IMR-90 (cell line): ENCODE data around the gene CCR5. TPM values are rescaled to one million over a fixed set of nuclear protein-coding genes. Genes with fewer than 3 reads are reported as not detected.

ENCODE experiments used
- ATAC-seq: fragments of 200-7000 bp; cut with Tn5 transposase; 2 replicates; pipeline ENCODE4 v1.9.1; 2020; ENCODE audit warnings: low read depth, mild to moderate bottlenecking, moderate library complexity
- BruUV-seq: library from RNA; stranded (reverse); fragments of 400-500 nt; replicated peaks from 2 replicates; lab custom pipeline; 2021; lab: Mats Ljungman, UMichigan
- CTCF ChIA-PET: fragments of 300-600 bp; formaldehyde crosslinking; extraction: SDS; loops from one replicate; lab custom pipeline; 2021; ENCODE audit warnings: antibody characterized with exemption; lab: Yijun Ruan, JAX
- POLR2A ChIA-PET: fragments of 300-600 bp; sonication (Branson Sonifier 250); formaldehyde crosslinking; loops from one replicate; lab custom pipeline; 2022; ENCODE audit warnings: antibody characterized with exemption; ENCODE audit not compliant: unreplicated experiment; lab: Charles Lee
- DNase-seq: peaks from one replicate; pipeline ENCODE4 v3.0.0; 2013
- H2AFZ ChIP-seq: replicated peaks from 2 replicates; pipeline ENCODE3; 2013; ENCODE audit warnings: low read length, mild to moderate bottlenecking; ENCODE audit not compliant: poor library complexity
- H2AK5ac ChIP-seq: 2 replicates; pipeline ENCODE4 v1.6.1; 2013; ENCODE audit warnings: low read depth, low read length, inconsistent platforms
- H2AK9ac ChIP-seq: replicated peaks from 2 replicates; pipeline ENCODE3; 2013; ENCODE audit warnings: mild to moderate bottlenecking, low read depth, low read length, moderate library complexity; ENCODE audit not compliant: poor library complexity
- H2BK120ac ChIP-seq: 2 replicates; pipeline ENCODE4 v1.6.1; 2013; ENCODE audit warnings: low read depth, low read length, inconsistent platforms
- H2BK15ac ChIP-seq: 3 replicates; pipeline ENCODE4 v1.6.1; 2013; ENCODE audit warnings: low read depth, low read length, inconsistent platforms
- H2BK20ac ChIP-seq: 2 replicates; pipeline ENCODE4 v1.6.1; 2013; ENCODE audit warnings: low read depth, mild to moderate bottlenecking, inconsistent platforms, low read length, moderate library complexity
- H2BK5ac ChIP-seq: 2 replicates; pipeline ENCODE4 v1.6.1; 2013; ENCODE audit warnings: mild to moderate bottlenecking, low read depth, low read length, inconsistent platforms; ENCODE audit not compliant: poor library complexity, severe bottlenecking
- H3K14ac ChIP-seq: replicated peaks from 2 replicates; pipeline ENCODE4 v1.6.1; 2013; ENCODE audit warnings: low read depth, low read length, inconsistent platforms
- H3K18ac ChIP-seq: 2 replicates; pipeline ENCODE4 v1.6.1; 2013; ENCODE audit warnings: low read depth, low read length, control low read depth
- H3K23ac ChIP-seq: 2 replicates; pipeline ENCODE4 v1.6.1; 2013; ENCODE audit warnings: low read depth, low read length, inconsistent platforms
- H3K27ac ChIP-seq: 2 replicates; pipeline ENCODE4 v1.5.1; 2013; ENCODE audit warnings: mild to moderate bottlenecking, control low read depth, low read length; ENCODE audit not compliant: insufficient read depth
- H3K27me3 ChIP-seq: 2 replicates; pipeline ENCODE4 v1.6.1; 2013; ENCODE audit warnings: low read length; ENCODE audit not compliant: control insufficient read depth, insufficient read depth
- H3K36me3 ChIP-seq: 2 replicates; pipeline ENCODE4 v1.6.1; 2013; ENCODE audit warnings: low read length, mixed read lengths; ENCODE audit not compliant: control insufficient read depth, insufficient read depth
- H3K4ac ChIP-seq: 2 replicates; pipeline ENCODE4 v1.6.1; 2013; ENCODE audit warnings: low read depth, low read length, inconsistent platforms
- H3K4me1 ChIP-seq: 2 replicates; pipeline ENCODE4 v1.6.1; 2013; ENCODE audit warnings: low read length, mixed read lengths; ENCODE audit not compliant: control insufficient read depth, insufficient read depth
- H3K4me2 ChIP-seq: 2 replicates; pipeline ENCODE4 v1.6.1; 2013; ENCODE audit warnings: low read depth, mild to moderate bottlenecking, control low read depth, low read length, moderate library complexity
- H3K4me3 ChIP-seq: 2 replicates; pipeline ENCODE4 v1.5.1; 2013; ENCODE audit warnings: low read depth, mild to moderate bottlenecking, control low read depth, low read length, moderate library complexity; ENCODE audit not compliant: insufficient read depth
- H3K56ac ChIP-seq: 2 replicates; pipeline ENCODE4 v1.6.1; 2013; ENCODE audit warnings: low read length, inconsistent platforms; ENCODE audit not compliant: insufficient read depth; ENCODE audit errors: extremely low read depth
- H3K79me1 ChIP-seq, 2 experiments: 2 replicates each; pipeline ENCODE4 v1.6.1; 2013; ENCODE audit warnings: low read length in 2 of 2, inconsistent platforms in 1 of 2, low read depth in 1 of 2
- H3K9ac ChIP-seq: 2 replicates; pipeline ENCODE4 v1.6.1; 2013; ENCODE audit warnings: low read depth, low read length, control low read depth
- H3K9me1 ChIP-seq: 2 replicates; pipeline ENCODE4 v1.6.1; 2013; ENCODE audit warnings: low read length, inconsistent platforms; ENCODE audit not compliant: insufficient read depth
- H3K9me3 ChIP-seq: 2 replicates; pipeline ENCODE4 v1.6.1; 2013; ENCODE audit warnings: low read length; ENCODE audit not compliant: control insufficient read depth, insufficient read depth
- H4K20me1 ChIP-seq: 2 replicates; pipeline ENCODE4 v1.6.1; 2013; ENCODE audit warnings: low read length, inconsistent platforms; ENCODE audit not compliant: insufficient read depth
- H4K5ac ChIP-seq: 2 replicates; pipeline ENCODE4 v1.6.1; 2013; ENCODE audit warnings: mild to moderate bottlenecking, low read depth, low read length, control low read depth
- H4K8ac ChIP-seq, 2 experiments: 2 replicates each; pipeline ENCODE4 v1.6.1; 2013; ENCODE audit warnings: low read depth in 2 of 2, low read length in 2 of 2, control low read depth in 1 of 2, inconsistent platforms in 1 of 2
- H4K91ac ChIP-seq: 2 replicates; pipeline ENCODE4 v1.6.1; 2013; ENCODE audit warnings: low read depth, low read length, inconsistent platforms; ENCODE audit not compliant: insufficient read depth
- CEBPB ChIP-seq: IDR thresholded peaks from 2 replicates; pipeline ENCODE4 v1.6.1; 2012; ENCODE audit warnings: low read depth, low read length, improper control_type of control experiment
- CHD1 ChIP-seq: IDR thresholded peaks from 2 replicates; pipeline ENCODE4 v1.6.1; 2012; ENCODE audit warnings: low read depth, low read length, improper control_type of control experiment
- CTCF ChIP-seq: conservative IDR thresholded peaks from 2 replicates; pipeline ENCODE4 v1.5.1; 2012; ENCODE audit warnings: mild to moderate bottlenecking, low read depth, low read length, improper control_type of control experiment
- NFE2L2 ChIP-seq: fragments of 150-350 bp; IDR thresholded peaks from 2 replicates; pipeline ENCODE4 v1.6.1; 2016; ENCODE audit warnings: low read depth, mild to moderate bottlenecking, low read length
- WGBS, 2 experiments: methylation state at CpG; one replicate each; pipeline versions ENCODE4 v1.1.5 to v1.1.7; 2013; ENCODE audit warnings: missing lambda C conversion rate in 2 of 2; ENCODE audit not compliant: insufficient read length in 1 of 2; ENCODE audit errors: extremely low coverage in 2 of 2; 5-methylcytosine and 5-hydroxymethylcytosine counted together
- dilution Hi-C: fragments of 300-500 bp; cut with HindIII; formaldehyde crosslinking; loops from one replicate; pipeline ENCODE4 v1.14.3; 2018; ENCODE audit warnings: low sequenced_read_pairs; ENCODE audit not compliant: unreplicated experiment
- in situ Hi-C: fragments of 300-500 bp; cut with MboI; formaldehyde crosslinking; loops from 3 replicates; pipeline ENCODE4 v1.14.3; 2019; ENCODE audit warnings: low sequenced_read_pairs, inconsistent platforms, mixed read lengths
- intact Hi-C: fragments of 100-400 bp; cut with micrococcal nuclease; formaldehyde crosslinking; loops from 2 replicates; pipeline ENCODE4 v1.10.0; 2022
- polyA plus RNA-seq, 3 experiments: library from polyadenylated mRNA; depleted of rRNA; stranded (reverse); fragments of >200 nt; gene quantifications; 2 replicates each; pipeline ENCODE4 v1.2.3, GENCODE V29; 2012; ENCODE audit warnings: low replicate concordance in 1 of 3
- total RNA-seq: library from RNA; depleted of rRNA; stranded (reverse); fragments of >200 nt; gene quantifications from 2 replicates; pipeline ENCODE4 v1.2.3, GENCODE V29; 2012

CCR5 gene
- total and polyA plus RNA-seq, 2 of the 4 experiments (the other 2 are of a cell fraction), result not detected

- H3K56ac ChIP-seq, result no peak overlapping the region
- H3K27ac ChIP-seq, result no peak overlapping the region
- no peaks in the 10 kb centered on the region for H3K9me3 ChIP-seq
- H2BK120ac ChIP-seq, result peak overlapping the region; percentile 65
- H3K23ac ChIP-seq, result no peak overlapping the region
- peak overlapping the region; percentile 30; the same call in 1 of the 2 replicates for H3K4ac ChIP-seq
- BruUV-seq, result no TSS peak
- no peak overlapping the region for H2AK5ac ChIP-seq
- peak overlapping the region; percentile 70 for H4K91ac ChIP-seq
- peak; percentile 12 for DNase-seq
- H3K36me3 ChIP-seq, result no peaks in the 10 kb centered on the region
- peak overlapping the region; percentile 58 to 59; a peak in 2 of 4 replicates for H4K8ac ChIP-seq
- in situ Hi-C loops, result no loop called here
- H2BK5ac ChIP-seq, result no peak overlapping the region
- peaks cover 20% of the 10 kb centered on the region for H3K4me1 ChIP-seq
- no CpG with 5 or more reads among the region's 11 CpGs for WGBS, 2 experiments
- peak overlapping the region; percentile 27; the same call in 1 of the 2 replicates for H3K4me2 ChIP-seq
- H3K9ac ChIP-seq, result no peak overlapping the region
- CTCF ChIA-PET, result interaction anchor here (0.7 kb wide), 1 partner anchor 325 kb away, joined by 3 read pairs; no protein-coding TSS in a partner anchor
- peak overlapping the region; percentile 57; the same call in 1 of the 2 replicates for H4K5ac ChIP-seq
- H4K20me1 ChIP-seq, result no peaks in the 10 kb centered on the region
- no peaks in the 10 kb centered on the region; the same call in 1 of the 2 replicates for H3K27me3 ChIP-seq
- dilution Hi-C loops, result no loop called here
- H2AFZ ChIP-seq, result peak overlapping the region; percentile 75
- H2AK9ac ChIP-seq, result no peak overlapping the region
- no peak for TF ChIP-seq NFE2L2
- TF ChIP-seq CTCF, result no peak
- no peak for TF ChIP-seq CEBPB
- no peak for TF ChIP-seq CHD1
- intact Hi-C loops, result no loop called here
- H3K14ac ChIP-seq, result peak overlapping the region; percentile 22; the same call in 1 of the 2 replicates
- peak overlapping the region; percentile 2; the same call in 2 of the 3 replicates for H2BK15ac ChIP-seq
- ATAC-seq, result 0 out of 2 replicates have a peak, but pooled peaks have one; percentile 7
- peaks cover 0 to 4% of the 10 kb centered on the region in 2 experiments; a peak in 1 of 4 replicates for H3K79me1 ChIP-seq
- no peak overlapping the region for H3K4me3 ChIP-seq
- peak overlapping the region; percentile 16 for H3K18ac ChIP-seq
- H2BK20ac ChIP-seq, result 0 out of 2 replicates have a peak overlapping the region, but pooled peaks have one; percentile 32
- peaks cover 8% of the 10 kb centered on the region for H3K9me1 ChIP-seq
- POLR2A ChIA-PET, result no interaction called here
These were observed 34.7 kb downstream of the CCR5 start for GRCh38 chr3:46405301-46406019.
